ENCODE data around the gene TNIP2.

DNA sequence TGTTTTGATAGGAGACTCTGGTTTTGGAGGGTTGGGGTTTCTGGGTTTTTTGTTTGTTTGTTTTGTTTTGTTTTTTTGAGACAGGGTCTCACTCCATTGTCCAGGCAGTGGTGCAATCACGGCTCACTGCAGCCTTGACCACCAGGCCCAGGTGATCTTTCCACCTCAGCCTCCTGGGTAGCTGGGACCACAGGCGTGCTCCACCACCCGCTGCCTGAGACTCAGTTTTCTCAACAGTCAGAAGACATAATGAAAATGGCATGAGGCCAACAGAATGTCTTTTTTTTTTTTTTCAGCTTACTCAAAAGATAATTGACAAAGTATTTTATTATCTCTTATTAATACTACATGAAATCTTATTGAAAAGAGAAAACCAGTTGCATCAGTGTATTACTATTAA, 32.4 kb downstream of the TNIP2 start:
- TF ChIP-seq, protein P1, sequence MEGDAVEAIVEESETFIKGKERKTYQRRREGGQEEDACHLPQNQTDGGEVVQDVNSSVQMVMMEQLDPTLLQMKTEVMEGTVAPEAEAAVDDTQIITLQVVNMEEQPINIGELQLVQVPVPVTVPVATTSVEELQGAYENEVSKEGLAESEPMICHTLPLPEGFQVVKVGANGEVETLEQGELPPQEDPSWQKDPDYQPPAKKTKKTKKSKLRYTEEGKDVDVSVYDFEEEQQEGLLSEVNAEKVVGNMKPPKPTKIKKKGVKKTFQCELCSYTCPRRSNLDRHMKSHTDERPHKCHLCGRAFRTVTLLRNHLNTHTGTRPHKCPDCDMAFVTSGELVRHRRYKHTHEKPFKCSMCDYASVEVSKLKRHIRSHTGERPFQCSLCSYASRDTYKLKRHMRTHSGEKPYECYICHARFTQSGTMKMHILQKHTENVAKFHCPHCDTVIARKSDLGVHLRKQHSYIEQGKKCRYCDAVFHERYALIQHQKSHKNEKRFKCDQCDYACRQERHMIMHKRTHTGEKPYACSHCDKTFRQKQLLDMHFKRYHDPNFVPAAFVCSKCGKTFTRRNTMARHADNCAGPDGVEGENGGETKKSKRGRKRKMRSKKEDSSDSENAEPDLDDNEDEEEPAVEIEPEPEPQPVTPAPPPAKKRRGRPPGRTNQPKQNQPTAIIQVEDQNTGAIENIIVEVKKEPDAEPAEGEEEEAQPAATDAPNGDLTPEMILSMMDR (conservative IDR thresholded peaks at IDR 0.05; ENCODE audit: low read depth, low read length) = no peak
- TF ChIP-seq EZH2 (IDR thresholded peaks at IDR 0.05; ENCODE audit: low read length, unreplicated experiment) = no peak
